Erythroblast (primary cell): ENCODE measurements around the gene MYCBP2.
"Not testable (repeated sequence)": the region's sequence is repeated elsewhere in the genome, so short reads cannot be mapped to it uniquely, and the experiment has no call there.

ENCODE experiments used
- DNase-seq, 2 experiments: peaks; one replicate each; lab custom pipeline; 2025; lab: John Stamatoyannopoulos, UW
- GATA1 ChIP-seq: IDR thresholded peaks from 2 replicates; pipeline ENCODE4 v1.6.1; 2011; ENCODE audit warnings: low read depth, mild to moderate bottlenecking, control low read depth, low read length, moderate library complexity
- POLR2A ChIP-seq: IDR thresholded peaks from 2 replicates; pipeline ENCODE4 v1.6.1; 2011; ENCODE audit warnings: mild to moderate bottlenecking, low read length

MYCBP2 gene

DNA sequence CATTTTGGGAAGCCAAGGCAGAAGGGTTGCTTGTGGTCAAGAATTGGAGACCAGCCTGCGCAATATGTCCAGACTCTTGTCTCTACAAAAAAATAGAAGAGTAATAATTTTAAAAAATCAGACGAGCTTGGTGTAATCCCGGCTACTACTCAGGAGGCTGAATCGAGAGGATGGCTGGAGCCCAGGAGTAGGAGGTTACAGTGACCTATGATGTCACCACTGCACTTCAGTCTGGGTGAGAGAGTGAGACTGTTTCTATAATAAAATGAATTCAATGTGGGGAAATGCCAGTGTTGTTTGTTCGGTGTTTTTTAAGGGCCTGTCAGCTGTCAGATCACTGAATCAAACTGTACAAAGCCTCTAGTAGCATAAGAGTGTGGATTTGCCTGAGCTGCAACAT lies 298.7 kb downstream of the MYCBP2 start:
- TF ChIP-seq POLR2A (no peak), GATA1 (no peak)
- DNase-seq, result peak in 1 of 2 experiments; percentile 17

- TF ChIP-seq GATA1 (no peak), POLR2A (peak; percentile 68)
- DNase-seq, result peak; percentile 89 to 93
Measured at GRCh38 chr13:77026861-77027621, 299.9 kb downstream of the MYCBP2 start, which contains the start of gene FBXL3. FBXL3 (minus strand) TSS chr13:77027159; CDS start chr13:77021860, 5,299 bp downstream.

DNA sequence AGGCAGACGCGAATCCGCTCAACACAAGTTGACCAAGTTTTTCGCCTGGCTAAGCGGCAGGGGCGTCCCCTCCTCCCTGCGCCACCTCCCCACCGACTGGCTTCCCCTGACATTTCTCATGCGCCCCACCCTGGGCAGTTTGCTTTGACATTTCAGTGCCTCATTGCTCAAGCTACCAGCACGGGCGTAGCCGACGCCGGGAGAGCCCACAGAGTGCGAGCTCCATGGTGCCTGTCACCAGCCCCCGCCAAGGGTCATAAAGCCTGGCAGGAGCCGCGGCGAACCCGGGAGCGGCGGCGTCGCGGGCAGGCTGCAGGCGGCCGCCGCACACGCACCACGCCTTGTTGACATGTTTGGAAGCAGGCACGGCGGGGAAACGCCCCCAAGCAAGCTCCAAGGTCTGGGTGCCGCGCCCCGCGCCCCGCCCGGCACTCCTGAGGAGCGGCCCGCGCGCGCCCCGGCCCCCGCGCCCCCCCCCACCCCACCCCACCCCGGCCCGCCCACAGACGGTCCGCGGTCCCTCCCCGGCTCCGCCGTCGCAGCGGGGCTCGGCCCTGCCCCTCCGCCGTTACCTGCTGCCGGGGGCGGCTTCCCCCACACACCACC lies 300.5 kb downstream of the MYCBP2 start:
- TF ChIP-seq POLR2A (no peak), GATA1 (no peak)
- DNase-seq, result peak; percentile 91 to 94

DNA sequence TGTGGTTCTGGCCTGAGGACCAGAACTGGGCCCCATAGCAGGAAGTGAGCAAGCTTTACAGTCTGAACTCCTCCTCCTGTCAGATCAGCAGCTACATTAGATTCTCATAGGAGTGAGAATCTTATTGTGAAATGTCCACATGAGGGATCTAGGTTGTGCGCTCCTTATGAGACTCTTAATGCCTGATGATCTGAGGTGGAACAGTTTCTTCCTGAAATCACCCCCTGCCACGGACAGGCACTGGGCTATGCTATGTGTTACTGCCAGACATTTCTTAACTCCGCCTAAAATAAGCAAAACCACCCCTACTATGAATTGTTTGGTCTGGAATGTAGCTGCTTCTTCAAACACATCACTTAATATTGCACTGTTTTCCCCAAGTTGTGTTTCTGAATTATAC lies 304.6 kb downstream of the MYCBP2 start:
- DNase-seq, result no peak
- no peak for TF ChIP-seq GATA1

DNA sequence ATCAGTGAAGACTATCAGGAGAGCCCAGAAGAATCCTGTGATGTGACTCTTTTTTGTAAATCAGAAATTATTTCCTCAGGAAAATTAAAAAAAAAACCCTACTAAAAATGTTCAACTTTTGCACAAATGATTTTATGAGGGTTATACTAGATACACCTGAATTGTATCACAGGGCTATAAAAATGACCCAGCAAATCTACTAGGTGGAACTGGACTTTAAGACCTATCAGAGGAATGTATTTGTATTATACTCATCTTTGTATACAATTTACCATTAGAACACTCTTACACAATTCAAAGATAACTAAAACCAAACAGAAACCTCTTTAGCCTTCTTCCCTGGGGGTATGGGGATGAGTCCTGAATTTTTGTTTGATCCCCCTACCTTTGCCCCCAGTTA lies 307.1 kb downstream of the MYCBP2 start:
- TF ChIP-seq GATA1 (no peak), POLR2A (no peak)
- no peak for DNase-seq

- TF ChIP-seq POLR2A, result no peak
- no peak for TF ChIP-seq GATA1
- DNase-seq, result no peak
Measured at GRCh38 chr13:77016888-77017623, 309.8 kb downstream of the MYCBP2 start.

DNA sequence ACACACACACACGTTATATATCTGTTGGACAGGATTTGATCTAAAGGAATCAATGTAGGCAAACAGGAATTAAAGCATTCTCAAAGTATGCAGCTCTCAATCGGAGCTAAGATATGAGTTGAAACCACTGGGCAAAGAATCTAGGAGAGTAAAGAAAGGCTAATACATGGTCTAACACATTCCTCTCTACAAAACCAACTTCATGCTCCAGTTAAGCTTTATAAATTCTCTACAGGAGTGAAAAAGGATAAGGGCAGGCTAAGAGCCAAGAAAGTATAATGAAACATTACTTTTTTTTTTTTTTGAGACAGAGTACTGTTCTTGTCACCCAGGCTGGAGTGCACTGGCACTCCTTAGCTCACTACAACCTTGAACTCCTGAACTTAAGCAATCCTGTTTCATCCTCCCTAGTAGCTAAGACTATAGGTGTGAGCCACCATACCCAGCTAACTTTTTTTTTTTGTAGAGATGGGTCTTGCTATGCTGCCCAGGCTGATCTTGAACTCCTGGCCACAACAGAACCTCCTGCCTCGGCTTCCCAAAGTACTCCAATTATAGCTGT lies 310.6 kb downstream of the MYCBP2 start:
- TF ChIP-seq POLR2A (no peak), GATA1 (no peak)
- DNase-seq, result no peak

GRCh38 chr13:77014906-77015685 lies 311.8 kb downstream of the MYCBP2 start:
- TF ChIP-seq GATA1 (no peak), POLR2A (no peak)
- DNase-seq, result no peak

DNA sequence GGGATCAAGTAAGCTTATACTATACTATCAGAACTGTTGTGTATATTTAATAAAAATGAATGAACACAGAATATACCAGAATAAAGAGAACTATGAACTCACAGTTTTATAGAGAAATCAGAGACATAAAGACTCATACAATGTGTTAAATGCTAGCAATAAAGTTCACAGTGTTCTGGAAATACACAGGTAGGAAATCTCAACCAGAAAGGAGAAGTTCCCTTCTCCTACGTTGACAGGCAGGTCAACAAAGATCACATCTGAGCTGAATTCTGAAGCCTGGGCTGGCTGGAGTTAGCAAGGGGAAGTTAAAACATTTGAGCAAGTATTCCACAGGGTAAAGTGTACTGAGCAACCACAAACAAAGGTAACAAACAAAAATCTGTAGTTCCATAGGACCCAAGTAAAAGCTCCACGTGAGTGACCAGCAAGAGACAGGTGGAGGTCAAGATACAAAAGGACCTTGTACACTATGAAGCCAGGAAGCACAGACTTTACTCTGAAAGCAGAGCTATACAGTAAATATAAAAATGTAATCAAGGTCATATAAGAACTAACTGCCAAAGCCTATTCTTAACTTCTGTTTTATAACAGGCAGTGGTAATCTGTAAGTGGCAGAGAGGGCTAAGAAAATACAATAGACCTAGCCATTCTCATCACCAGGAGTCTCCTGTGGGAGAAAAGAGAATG lies 312.9 kb downstream of the MYCBP2 start:
- no peak for TF ChIP-seq GATA1
- no peak for TF ChIP-seq POLR2A
- no peak for DNase-seq

DNA sequence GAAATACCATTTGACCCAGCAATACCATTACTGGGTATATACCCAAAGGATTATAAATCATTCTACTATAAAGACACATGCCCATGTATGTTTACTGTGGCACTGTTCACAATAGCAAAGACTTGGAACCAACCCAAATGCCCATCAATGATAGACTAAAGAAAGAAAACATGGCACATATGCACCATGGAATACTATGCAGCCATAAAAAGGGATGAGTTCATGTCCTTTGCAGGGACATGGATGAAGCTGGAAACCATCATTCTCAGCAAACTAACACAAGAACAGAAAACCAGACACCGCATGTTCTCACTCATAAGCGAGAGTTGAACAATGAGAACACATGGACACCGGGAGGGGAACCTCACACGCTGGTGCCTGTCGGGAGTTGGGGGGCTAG lies 317.2 kb downstream of the MYCBP2 start:
- DNase-seq, result not testable (repeated sequence)

DNA sequence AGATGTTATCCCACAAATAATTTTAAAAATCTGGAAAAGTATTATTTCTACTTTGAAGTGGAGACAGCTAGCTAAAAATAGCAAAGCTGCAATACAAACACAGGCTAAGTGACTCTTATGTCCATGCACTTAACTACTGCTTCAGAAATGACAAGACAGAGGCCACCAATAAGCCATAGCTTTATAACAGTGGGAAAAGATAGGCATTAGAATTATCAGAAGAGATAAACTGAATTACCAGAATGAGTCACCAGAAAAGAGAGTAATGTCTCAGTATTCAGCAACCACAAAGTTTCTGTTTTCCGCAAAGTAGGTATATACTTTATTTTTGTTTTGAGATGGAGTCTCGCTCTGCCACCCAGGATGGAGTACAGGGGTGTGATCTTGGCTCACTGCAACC lies 317.9 kb downstream of the MYCBP2 start:
- DNase-seq, result no peak
- TF ChIP-seq POLR2A (no peak), GATA1 (no peak)

DNA sequence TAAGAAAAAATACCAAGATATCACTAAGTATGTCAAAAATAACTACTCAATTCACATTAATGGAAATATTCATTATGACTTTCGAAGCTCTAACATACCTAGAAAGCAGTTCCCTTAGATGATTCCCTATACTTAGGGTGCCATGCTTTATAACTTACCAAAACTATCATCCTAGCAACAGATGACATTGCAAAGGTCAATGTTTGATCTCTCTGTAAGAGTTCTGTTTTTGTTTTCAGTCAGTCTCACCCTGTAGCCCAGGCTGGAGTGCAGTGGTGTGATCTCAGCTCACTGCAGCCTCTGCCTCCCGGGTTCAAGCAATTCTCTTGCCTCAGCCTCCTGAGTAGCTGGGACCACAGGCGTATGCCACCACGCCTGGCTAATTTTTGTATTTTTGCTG lies 318.6 kb downstream of the MYCBP2 start:
- not testable (repeated sequence) for DNase-seq
